Mononuclear cell (primary cell): ENCODE measurements around the gene TP63. TPM values are rescaled to one million over a fixed set of nuclear protein-coding genes. Genes with fewer than 3 reads are reported as not detected.

Experiments used
- H3K27me3 ChIP-seq: 2 replicates; pipeline ENCODE4 v1.6.0; 2011; ENCODE audit warnings: low read length, control low read depth; ENCODE audit not compliant: insufficient read depth
- H3K4me1 ChIP-seq: 2 replicates; pipeline ENCODE4 v1.5.1; 2011; ENCODE audit warnings: mild to moderate bottlenecking, low read length, control low read depth; ENCODE audit not compliant: insufficient read depth
- H3K4me3 ChIP-seq: 2 replicates; pipeline ENCODE4 v1.5.1; 2011; ENCODE audit warnings: mild to moderate bottlenecking, low read length, moderate library complexity
- H3K9me3 ChIP-seq: 2 replicates; pipeline ENCODE4 v1.5.1; 2011; ENCODE audit warnings: low read depth, mild to moderate bottlenecking, control low read depth, low read length
- total RNA-seq: library from RNA; depleted of rRNA; stranded (reverse); fragments of >200 nt; gene quantifications from one replicate; pipeline ENCODE4 v1.2.3, GENCODE V29; 2012

Gene TP63
- total RNA-seq, 1 donor = 0.21 TPM

- no peaks in the 10 kb centered on the region for H3K9me3 ChIP-seq
- H3K27me3 ChIP-seq = no peaks in the 10 kb centered on the region
- no peaks in the 10 kb centered on the region for H3K4me1 ChIP-seq
- H3K4me3 ChIP-seq = no peak overlapping the region
These were observed 156.0 kb downstream of the TP63 start for GRCh38 chr3:189787191-189787590.

- no peaks in the 10 kb centered on the region for H3K4me1 ChIP-seq
- H3K4me3 ChIP-seq = no peak overlapping the region
- no peaks in the 10 kb centered on the region for H3K27me3 ChIP-seq
- H3K9me3 ChIP-seq = no peaks in the 10 kb centered on the region
These were observed 156.4 kb downstream of the TP63 start for GRCh38 chr3:189787632-189788031.

DNA sequence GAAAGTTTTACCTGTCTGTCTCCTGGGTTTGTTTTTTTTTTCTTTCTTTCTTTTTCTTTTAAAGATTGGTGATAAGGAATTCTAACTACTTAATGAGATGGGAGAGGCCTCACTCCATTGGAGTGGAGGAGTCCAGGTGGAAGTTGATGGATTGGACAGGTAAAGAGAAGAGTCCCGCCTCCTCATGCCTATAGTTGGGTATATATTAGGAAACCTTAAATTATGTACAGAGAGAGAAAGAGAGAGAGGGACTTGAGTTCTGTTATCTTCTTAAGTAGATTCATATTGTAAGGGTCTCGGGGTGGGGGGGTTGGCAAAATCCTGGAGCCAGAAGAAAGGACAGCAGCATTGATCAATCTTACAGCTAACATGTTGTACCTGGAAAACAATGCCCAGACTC is 158.2 kb downstream of the TP63 start:
- H3K27me3 ChIP-seq = no peaks in the 10 kb centered on the region
- H3K4me1 ChIP-seq = no peaks in the 10 kb centered on the region
- H3K4me3 ChIP-seq = no peak overlapping the region
- H3K9me3 ChIP-seq = no peaks in the 10 kb centered on the region

GRCh38 chr3:189790658-189791057 is 159.5 kb downstream of the TP63 start:
- Histone ChIP-seq H3K4me3 (no peak overlapping the region), H3K9me3 (no peaks in the 10 kb centered on the region), H3K27me3 (no peaks in the 10 kb centered on the region), H3K4me1 (no peaks in the 10 kb centered on the region)

DNA sequence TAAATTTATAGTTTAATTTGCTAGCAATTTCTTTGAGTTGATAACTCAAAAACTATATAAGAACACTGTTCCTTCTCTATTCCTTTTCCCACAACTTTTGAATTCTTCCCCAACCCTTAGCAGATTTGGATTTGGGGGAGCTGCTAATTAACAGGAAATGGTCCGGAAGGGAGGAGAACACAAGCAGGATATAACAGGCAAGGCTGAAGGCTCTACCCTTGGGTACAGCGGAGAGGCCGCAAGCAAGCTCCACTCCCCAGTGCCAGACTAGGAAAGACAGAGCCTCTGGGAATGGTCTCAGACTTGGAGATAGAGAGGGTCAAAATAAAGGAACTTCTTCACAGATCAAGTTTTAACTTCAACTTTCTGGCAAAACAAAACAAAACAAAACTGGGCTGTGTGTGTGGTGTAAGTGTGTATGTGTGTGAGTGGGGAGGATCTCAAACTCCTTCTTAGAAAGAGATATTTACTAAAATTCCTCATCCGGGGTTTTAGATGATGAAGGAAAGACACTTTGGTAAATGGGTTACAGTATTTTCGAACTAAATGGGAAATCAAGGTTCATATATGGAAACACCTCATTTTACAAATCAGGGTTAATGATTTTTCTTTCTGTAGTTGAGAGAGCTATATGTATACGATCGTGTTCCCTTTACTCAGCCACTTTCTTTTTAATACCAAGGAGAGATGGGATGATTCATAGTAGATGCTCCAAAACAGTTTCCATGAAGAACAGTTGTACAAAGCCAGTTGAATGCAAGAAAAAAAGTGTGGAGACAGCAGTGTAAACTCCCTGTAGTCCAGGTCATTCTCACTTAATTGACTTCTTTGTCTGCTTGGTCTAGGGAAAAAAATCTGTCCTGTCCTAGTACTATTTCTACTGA is 161.1 kb downstream of the TP63 start:
- Histone ChIP-seq H3K4me3 (no peak overlapping the region), H3K9me3 (no peaks in the 10 kb centered on the region), H3K27me3 (no peaks in the 10 kb centered on the region), H3K4me1 (no peaks in the 10 kb centered on the region)

GRCh38 chr3:189794518-189794917 is 163.3 kb downstream of the TP63 start:
- no peaks in the 10 kb centered on the region for H3K27me3 ChIP-seq
- no peaks in the 10 kb centered on the region for H3K4me1 ChIP-seq
- H3K4me3 ChIP-seq = no peak overlapping the region
- no peaks in the 10 kb centered on the region for H3K9me3 ChIP-seq

DNA sequence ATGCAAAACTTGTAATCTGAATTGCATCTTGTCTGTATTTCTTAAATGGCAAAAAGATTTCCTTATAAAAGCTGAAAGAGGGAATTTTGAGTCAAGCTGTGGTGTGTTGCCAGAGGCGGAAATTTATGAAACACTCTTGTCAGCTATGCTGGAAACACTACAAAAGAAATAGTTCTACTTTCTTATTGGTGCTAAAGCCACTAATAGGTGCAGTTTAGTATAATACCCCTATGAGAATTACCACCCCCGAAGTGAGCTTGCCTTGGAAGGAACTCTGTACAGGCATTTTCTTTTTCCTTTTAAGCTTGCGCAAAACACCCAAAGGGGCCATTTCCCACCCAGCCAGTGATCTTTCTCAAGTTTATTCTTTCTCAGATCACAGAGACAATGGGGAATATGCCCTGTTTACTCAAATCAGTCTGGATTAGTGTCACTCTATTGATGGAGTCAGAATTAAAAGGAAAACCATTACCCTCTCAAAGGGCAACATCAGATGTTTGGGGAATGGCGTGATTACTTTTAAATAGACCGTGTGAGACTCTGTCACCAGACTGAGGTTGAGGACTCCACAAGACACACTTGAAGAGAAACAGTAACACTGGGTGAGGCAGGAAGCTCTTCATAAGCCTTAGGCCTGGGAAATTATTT is 166.0 kb downstream of the TP63 start:
- H3K27me3 ChIP-seq = no peaks in the 10 kb centered on the region
- H3K4me1 ChIP-seq = no peaks in the 10 kb centered on the region
- H3K4me3 ChIP-seq = no peak overlapping the region
- H3K9me3 ChIP-seq = no peaks in the 10 kb centered on the region

DNA sequence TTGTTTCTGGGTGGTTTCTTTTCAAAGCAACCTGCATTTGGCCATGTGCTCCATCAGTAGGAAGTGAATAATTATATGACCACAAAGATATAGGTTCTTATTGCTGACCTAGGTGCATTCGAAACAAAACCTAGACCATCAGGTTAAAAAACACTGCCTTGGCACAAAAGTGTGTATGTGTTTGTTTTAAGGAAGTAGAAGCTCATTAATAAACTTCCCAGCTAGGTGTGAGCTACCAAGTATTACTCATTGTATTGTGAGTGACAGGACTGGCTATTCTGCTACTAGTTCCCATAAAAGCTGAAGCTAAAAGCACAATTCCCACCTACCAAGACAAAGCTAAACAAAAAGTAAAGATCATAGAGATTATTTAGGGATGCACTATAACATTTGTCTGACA is 168.2 kb downstream of the TP63 start:
- no peaks in the 10 kb centered on the region for H3K9me3 ChIP-seq
- H3K4me3 ChIP-seq = no peak overlapping the region
- H3K4me1 ChIP-seq = no peaks in the 10 kb centered on the region
- no peaks in the 10 kb centered on the region for H3K27me3 ChIP-seq

DNA sequence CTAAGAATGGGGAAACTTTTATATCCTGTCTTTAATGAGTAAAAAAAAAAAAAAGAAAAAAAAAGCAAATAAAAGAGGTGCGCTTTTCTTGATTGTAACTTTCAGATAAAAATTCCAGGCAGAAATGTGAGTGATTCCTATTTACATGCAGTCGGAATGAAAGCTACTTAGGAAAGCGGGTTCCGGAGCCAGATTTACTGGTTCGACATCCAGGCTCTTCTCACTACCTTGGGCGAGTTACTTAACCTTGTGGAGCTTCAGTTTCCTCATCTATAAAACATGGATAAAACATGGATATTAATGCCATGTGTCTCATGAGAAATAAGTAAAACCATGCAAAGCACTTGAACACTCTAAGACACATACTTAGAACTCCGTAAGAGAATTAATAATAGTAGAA is 169.2 kb downstream of the TP63 start:
- H3K9me3 ChIP-seq = no peaks in the 10 kb centered on the region
- H3K4me1 ChIP-seq = no peaks in the 10 kb centered on the region
- H3K4me3 ChIP-seq = no peak overlapping the region
- H3K27me3 ChIP-seq = no peaks in the 10 kb centered on the region

DNA sequence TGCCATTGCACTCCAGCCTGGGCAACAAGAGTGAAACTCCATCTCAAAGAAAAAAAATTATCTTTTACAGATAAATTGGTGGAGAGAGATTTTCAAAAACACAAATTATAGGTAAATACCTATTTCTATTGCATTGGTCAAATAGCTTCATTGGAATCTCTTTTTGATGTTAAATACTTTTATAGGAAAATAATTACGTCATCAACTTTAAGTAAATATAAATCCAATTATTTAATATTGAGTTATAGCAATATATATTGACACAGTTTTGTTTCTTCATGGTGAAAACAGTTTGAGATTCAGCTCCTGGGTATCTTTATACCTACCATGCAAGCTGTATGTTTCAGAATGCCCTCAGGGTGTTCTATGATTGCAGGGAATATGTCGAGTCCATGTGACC is 172.1 kb downstream of the TP63 start:
- Histone ChIP-seq H3K4me1 (no peaks in the 10 kb centered on the region), H3K9me3 (no peaks in the 10 kb centered on the region), H3K27me3 (no peaks in the 10 kb centered on the region), H3K4me3 (no peak overlapping the region)

GRCh38 chr3:189805375-189806067 is 174.3 kb downstream of the TP63 start:
- H3K4me1 ChIP-seq = no peaks in the 10 kb centered on the region
- H3K4me3 ChIP-seq = no peak overlapping the region
- no peaks in the 10 kb centered on the region for H3K9me3 ChIP-seq
- H3K27me3 ChIP-seq = no peaks in the 10 kb centered on the region

DNA sequence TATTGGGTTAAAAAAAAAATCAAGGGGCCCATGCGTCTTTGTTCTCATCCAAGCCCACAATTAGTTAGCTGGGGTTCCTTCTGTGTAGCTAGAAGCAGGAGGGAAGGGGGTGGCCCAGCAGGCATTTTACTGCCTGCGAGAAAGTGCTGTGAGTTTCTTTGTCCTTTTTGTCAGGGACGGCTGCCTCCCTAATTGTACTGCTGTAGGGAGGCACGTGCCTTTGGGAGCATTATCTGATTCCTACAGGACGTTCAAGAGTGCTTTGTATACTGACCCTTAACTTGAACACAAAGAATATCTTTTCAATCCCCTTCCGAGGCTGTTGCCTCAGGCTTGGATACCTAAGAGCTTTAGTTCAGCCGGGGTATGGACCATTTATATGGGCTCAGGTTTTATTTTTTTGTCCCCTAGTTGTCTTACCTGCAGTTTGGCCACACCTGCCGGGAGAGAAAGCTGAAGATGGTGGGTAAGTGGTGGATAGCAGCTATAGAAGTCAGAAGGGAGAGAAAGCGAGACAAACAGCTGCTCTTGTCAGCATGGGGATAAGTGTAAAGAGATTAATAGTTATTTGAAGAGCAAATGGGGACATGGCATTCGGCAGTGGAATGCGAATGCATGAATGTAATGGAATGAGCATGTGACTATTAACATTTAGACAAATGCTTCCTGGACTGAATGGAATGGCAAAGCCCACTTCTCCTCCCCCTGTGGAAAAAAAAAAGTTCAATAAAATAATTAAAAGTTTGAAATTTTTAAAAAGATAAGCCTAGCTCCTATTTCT is 175.2 kb downstream of the TP63 start:
- Histone ChIP-seq H3K27me3 (no peaks in the 10 kb centered on the region), H3K4me3 (no peak overlapping the region), H3K4me1 (no peaks in the 10 kb centered on the region), H3K9me3 (no peaks in the 10 kb centered on the region)

GRCh38 chr3:189808246-189809007 is 177.2 kb downstream of the TP63 start:
- no peaks in the 10 kb centered on the region for H3K4me1 ChIP-seq
- no peak overlapping the region for H3K4me3 ChIP-seq
- H3K9me3 ChIP-seq = no peaks in the 10 kb centered on the region
- no peaks in the 10 kb centered on the region for H3K27me3 ChIP-seq

GRCh38 chr3:189809583-189809982 is 178.4 kb downstream of the TP63 start:
- Histone ChIP-seq H3K9me3 (no peaks in the 10 kb centered on the region), H3K4me1 (no peaks in the 10 kb centered on the region), H3K4me3 (no peak overlapping the region), H3K27me3 (no peaks in the 10 kb centered on the region)
